ENCODE measurements around the gene CELF3.

DNA sequence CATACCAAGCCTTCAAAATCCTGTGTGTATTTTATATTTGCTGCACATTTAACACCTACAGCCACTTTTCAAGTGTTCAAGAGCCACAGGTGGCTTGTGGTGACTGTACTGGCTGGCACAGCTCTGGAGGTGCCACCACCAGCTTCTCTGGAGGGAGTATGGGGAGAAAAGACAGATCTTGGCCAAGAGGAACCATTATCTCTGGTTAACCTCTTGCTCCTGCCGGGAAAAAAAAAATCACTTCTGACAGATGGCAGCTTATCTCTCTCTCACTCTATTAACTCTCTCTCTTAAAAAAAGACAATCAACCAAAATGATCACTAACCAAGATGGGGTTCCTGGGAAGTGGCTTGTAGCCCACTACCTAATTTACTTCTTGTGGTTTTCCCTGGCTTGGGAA is 3.5 kb upstream of the CELF3 start:
- no peak for TF ChIP-seq POLR2A (IDR thresholded peaks at IDR 0.05)
- TF ChIP-seq CTCF (IDR thresholded peaks at IDR 0.05) = no peak
